Head of caudate nucleus (tissue), 42 donors: Measurements from ENCODE around the gene BATF2.
"Not testable (repeated sequence)": the region's sequence is repeated elsewhere in the genome, so short reads cannot be mapped to it uniquely, and the experiment has no call there.

Experiments
- DNase-seq, 42 donors: peaks; one replicate each; pipeline versions ENCODE4 v3.0.0 to v3.0.0-alpha.2; 2020 to 2021; ENCODE audit warnings: mixed read lengths in 7 of 42
- intact Hi-C: fragments of 100-400 bp; cut with DNase I; formaldehyde crosslinking; loops from one replicate; pipeline ENCODE4 v1.15.0; 2022

Gene BATF2

DNA sequence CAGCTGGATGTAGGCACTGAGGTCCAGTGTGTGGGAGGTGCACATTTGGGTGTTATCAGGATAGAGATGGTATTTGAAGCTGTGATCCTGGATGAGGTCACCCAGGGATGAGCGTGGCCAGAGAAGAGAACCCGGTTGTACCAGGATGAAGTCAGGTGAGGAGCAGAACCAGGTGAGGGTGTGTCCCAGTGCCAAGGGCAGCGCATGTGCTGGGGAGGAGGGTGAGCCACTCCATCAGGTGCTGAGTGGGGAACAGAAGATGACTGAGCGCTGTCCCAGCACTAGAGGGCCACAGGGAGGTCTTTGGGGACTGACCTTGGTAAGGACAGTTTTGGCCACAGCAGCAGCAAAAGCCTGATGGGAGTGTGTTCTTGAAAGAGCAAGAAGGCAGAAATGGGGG lies 19.9 kb upstream of the BATF2 start:
- intact Hi-C loops, result no loop called here
- no peak for DNase-seq

DNA sequence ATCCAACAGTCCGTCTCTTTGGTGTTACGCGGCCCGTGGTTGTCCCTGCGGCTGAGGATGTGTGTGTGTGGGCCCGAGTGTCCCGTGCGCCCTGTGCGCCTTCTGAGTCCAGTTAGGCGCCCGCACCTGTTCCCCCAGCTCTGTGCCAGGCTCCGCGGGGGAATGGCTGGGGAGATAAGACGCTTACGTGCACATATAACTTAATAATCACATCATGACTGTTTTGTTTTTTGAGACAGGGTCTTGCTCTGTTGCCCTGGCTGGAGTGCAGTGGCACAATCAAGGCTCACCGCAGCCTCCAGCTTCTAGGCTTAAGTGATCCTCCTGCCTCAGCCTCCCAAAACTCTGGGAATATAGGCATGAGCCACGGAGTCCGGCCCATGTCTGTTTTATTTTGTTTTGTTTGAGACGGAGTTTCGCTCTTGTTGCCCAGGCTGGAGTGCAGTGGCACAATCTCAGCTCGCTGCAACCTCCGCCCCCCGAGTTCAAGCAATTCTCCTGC lies 18.0 kb upstream of the BATF2 start:
- DNase-seq, result no peak
- intact Hi-C loops, result no loop called here

DNA sequence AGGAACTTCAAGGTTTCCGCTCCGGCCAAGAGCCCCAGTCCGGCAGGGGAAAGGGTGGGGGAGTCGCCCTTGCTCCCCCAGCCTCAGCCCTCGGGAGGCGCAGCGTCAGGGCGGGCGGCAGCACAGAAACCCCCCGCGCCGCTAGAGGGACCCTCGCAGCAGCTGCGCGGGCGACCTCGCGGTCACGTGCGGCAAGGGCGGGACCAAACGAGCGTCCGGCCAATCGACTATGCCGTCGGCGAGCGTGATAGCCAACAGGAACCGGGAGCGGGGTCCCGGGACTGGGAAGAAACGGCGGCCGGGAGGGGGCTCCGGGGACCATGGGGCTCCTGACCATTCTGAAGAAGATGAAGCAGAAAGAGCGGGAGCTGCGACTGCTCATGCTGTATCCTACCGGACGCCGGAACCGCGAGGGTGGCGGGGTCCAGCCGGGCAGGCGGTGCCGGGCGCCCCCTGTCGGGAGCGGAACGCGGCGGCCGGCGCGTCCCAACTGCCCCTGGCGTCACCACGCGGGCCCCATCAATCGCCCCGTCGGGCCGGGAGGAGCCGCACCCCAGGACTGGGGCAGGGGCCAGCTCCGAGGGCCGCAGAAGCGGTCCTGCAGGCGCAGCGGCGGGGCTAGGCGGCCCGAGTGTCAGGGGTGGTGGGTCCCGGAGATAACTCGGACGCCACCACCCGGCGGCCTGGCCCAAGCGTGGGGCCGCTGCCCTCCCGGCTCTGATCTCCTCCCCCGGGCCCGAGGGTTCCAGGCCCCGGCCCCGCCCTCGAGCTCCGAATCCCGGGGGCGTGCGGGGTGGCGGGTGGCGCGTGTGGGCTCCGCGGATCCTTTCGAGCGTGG lies 17.3 kb upstream of the BATF2 start, which contains the start of gene ARL2:
Gene ARL2, plus strand, starts transcription at position 273 of the 838 bp plus-strand sequence. Its CDS starts 48 bp downstream, at position 321.
- intact Hi-C loops, result loop anchor here (2.0 kb wide), 1 partner anchor 103 kb away; the partner anchor contains the start of gene ZNHIT2

GRCh38 chr11:65013130-65013887 lies 16.5 kb upstream of the BATF2 start:
- DNase-seq, result peak; percentile 85 to 96 (median 91)
- intact Hi-C loops, result loop anchor here (2.0 kb wide), 1 partner anchor 103 kb away; the partner anchor contains the start of gene ZNHIT2

More for the DNA sequence above, 17.3 kb upstream of the BATF2 start, which contains the start of gene ARL2:
- DNase-seq, result peak; percentile 87 to 98 (median 95)

- no peak for DNase-seq
- intact Hi-C loops, result no loop called here
Measured at GRCh38 chr11:65008873-65009272, 12.1 kb upstream of the BATF2 start.

DNA sequence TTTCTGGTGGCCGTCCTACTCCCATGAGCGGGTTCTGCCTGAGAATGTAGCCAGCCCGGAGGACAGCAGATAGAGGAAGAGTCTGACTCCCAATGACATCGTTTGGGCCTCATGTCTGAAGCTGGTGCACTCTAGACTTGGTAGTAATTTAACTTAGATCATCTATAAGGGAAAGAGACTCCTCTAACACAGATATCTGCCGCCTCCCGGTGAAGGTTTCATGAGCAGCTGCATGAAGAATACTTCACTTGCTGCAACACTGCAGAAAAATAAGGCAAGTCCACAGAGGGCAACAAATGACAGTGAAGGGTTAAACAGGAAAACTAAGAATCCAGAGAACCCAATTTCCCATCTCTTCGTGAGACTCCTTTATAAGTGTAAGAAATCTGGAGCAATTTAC lies 11.2 kb upstream of the BATF2 start:
- DNase-seq, result peak in 29 of 42 donors; percentile 12 to 69 (median 38)
- intact Hi-C loops, result no loop called here

GRCh38 chr11:65003968-65004367 lies 7.2 kb upstream of the BATF2 start:
- DNase-seq, intact Hi-C loops: not testable (repeated sequence)

GRCh38 chr11:65003282-65003681 lies 6.5 kb upstream of the BATF2 start:
- DNase-seq, result no peak
- intact Hi-C loops, result no loop called here

DNA sequence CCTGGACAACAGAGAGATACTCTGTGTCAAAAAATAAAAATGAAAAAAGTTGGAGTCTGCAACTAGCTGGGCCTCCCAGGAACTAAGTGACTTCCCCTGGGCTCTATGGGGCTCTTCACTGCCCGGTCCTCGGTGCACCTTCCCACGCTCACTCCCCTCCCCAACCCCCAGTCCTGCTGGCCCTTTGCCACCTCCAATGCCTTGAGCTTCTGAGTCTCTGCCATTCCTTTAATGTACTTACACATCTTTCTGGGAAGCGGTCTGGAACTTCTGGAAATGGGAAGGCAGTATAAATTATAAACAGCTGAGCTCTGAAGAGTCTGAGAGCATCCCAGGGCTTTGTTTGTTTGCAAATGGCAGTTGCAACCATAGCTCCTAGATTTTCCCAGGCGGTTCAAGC lies 5.9 kb upstream of the BATF2 start:
- intact Hi-C loops, result no loop called here
- DNase-seq, result no peak

DNA sequence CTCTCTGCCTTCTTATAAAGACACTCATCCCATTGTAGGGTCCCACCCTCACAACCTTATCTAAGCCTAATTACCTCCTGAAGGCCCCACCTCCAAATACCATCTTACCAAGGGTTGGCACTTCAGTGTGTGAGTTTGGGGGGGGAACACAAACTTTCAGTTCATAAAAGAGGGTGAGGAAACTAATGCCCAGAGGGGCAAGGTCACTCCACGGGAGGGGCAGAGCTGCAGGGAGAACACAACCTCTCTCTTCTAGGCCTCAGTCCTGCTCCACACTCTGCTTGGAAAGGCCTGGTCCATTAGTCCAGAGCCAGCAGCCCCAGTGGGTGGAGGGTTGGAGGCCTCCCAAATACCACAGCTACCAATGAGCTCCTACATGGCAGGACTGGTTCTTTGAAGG lies 2.7 kb upstream of the BATF2 start:
- DNase-seq, result no peak
- intact Hi-C loops, result no loop called here

GRCh38 chr11:64998690-64999431 lies 2.1 kb upstream of the BATF2 start:
- DNase-seq, result no peak
- intact Hi-C loops, result no loop called here

- DNase-seq, result no peak
- intact Hi-C loops, result no loop called here
Measured at GRCh38 chr11:64998141-64998540, 1.4 kb upstream of the BATF2 start.

DNA sequence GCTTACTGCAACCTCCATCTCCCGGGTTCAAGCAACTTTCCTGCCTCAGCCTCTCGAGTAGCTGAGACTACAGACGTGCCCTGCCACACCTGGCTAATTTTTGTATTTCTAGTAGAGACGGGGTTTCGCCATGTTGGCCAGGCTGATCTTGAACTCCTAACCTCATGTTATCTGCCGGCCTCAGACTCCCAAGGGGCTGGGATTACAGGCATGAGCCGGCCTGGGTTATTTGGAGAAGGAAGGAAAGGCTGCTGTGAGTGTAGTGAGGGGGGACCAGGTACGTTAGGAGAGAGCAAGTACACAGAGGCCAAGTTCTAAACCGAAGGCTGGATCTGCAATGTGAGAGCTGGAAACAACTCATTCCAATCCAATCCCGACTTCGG lies 453 bp downstream of the BATF2 start:
- intact Hi-C loops, result no loop called here
- DNase-seq, result no peak

GRCh38 chr11:64994318-64994717 lies 2.5 kb downstream of the BATF2 start:
- no peak for DNase-seq

GRCh38 chr11:64990222-64990923 lies 6.4 kb downstream of the BATF2 start:
- intact Hi-C loops, result no loop called here
- DNase-seq, result no peak

More at GRCh38 chr11:64994318-64994717, 2.5 kb downstream of the BATF2 start:
- intact Hi-C loops, result no loop called here

DNA sequence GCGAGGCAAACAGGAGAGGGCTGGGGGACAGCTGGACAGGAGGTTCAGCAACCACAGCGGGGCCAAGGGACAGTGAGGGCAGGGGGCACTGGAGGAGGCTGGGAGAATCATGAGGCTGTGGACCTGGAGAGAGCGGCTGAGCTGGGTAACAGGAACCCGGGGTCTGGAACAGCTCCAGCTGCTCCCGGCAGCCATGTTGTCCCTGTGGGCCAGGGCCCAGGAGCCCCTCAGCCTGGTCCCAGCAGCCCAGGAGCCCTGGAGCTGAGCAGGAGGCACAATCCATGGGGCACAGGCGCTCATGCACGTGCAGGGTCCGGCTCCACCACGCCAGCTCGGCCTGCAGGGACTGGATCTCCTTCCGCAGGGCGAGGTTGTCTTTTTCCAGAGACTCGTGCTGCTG lies 7.4 kb downstream of the BATF2 start:
- no peak for DNase-seq
- intact Hi-C loops, result no loop called here

- intact Hi-C loops, result no loop called here
Measured at GRCh38 chr11:64987998-64988854, 8.5 kb downstream of the BATF2 start.

GRCh38 chr11:64983339-64983738 lies 13.4 kb downstream of the BATF2 start:
- DNase-seq, intact Hi-C loops: not testable (repeated sequence)

More at GRCh38 chr11:64987998-64988854, 8.5 kb downstream of the BATF2 start:
- no peak for DNase-seq
